GM21423 (cell line): ENCODE data around the gene DGCR6L.
"Not testable (repeated sequence)": the region's sequence is repeated elsewhere in the genome, so short reads cannot be mapped to it uniquely, and the experiment has no call there.

Experiments
- ATAC-seq: cut with Tn5 transposase; IDR thresholded peaks from one replicate; pipeline ENCODE4 v1.9.1; 2021; ENCODE audit warnings: mild to moderate bottlenecking, moderate library complexity; ENCODE audit not compliant: unreplicated experiment

DGCR6L gene

DNA sequence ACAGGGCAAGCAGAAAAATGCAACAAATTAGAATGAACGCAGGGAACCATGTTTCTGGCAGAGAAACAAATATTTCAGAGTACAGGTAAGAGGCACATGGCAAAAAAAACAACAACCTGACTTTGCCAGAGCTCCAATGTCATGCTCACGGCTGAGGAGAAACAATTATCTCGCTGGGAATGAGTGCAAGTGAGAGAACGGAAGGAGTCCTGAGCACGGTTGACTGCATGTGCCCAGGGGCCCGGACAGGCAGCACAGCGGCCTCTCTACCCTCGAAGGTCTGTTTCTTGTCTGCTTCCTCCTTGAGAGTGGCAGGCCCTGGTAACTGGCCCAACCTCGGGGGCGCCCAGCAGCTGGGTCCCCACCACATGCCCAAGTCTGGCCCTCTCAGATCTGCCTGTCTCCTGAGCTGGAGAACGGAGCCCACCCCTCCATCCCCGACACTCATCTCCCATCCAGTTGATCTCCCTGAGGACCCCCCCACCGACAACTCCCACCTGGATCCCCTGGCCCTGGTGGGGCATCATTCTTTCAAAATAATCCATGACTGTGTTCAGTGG is 27.1 kb downstream of the DGCR6L start:
- no peak for ATAC-seq

DNA sequence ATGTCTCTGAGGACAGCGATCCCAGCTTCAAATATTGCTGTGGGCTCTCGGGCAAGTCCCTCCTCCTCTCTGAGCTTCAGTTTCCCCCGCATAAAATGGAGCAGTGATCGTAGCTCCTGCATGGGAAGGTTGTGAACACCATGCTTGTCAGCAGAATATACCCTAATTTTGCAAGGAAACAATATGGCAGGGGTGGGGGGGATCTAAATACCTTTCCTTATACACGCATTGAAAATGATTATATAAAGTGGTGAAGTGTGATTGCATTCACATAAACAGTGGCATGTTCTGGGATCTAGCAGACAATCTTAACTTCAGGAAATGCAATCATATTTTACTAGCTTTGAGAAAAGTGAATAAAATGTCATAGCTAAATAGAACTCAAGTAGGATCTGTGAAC is 27.8 kb downstream of the DGCR6L start:
- ATAC-seq: no peak

DNA sequence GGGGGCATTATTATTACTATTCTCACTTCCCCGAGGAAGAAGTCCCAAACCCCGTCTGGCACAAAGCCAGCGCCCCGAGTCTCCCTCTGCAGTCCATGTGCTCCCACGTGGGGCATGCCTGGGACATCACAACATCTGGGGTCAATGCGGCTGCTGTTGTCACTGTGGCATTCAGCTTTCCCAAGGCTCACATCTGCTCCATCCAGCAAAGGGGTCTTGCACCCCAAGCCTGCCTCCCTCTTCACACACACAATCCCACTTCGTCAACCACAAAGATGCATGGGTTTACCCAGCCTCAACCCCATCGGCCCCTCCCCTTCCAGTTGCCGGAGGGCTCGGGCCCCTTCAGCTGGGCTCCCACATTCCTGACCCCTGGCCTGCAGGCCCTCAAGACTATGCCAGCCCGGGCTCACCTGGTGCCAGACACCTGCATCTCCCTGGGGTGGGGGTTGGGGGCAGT is 28.2 kb downstream of the DGCR6L start:
- ATAC-seq: no peak

DNA sequence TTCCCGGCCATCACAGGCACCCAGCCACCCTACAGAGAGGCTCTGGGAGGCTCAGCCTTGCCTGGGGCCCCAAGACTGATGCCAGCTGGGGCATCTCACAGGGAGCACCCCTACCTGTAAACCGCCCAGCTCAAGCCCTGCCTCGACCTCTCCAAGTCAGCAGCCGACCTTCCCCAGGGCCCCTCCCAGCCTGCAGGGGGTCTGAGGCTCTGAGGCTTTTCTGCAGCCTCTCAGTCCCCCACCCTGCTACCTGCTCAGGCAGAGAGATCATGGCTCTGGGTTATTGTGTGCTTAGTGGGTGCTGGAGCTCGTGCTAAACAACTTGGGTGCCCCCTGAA is 28.6 kb downstream of the DGCR6L start:
- no peak for ATAC-seq

DNA sequence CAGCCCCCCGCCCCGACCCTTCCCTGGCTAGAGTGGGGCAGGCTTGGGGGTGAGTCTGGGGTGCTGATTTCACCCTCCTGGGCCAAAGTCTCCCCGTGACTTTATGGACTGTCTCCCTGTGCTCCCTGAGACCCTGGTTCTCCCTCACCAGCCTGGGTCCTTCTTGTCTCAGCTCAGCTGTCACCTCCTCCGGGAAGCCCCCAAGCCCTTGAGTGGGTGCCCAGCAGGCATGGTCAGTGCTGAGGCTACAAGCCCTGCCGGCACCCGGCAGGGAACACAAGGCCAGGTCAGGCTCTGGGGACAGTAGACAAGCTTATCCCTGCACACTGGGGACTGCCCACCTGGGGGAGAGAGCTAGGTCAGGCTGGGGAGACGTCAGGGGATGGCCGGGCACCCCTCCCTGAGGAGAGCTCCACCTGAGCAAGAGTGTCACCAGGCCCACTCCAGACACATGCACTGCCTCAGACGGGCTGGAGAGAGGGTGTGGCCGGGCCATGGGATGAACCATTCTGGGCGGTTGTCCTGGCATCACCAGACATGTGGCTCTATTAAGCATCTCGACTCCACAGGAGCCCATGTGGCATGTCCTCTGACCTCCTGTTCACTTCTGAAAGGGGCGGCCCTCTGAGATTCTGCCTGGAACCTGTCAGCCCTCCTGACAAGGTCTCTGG is 29.1 kb downstream of the DGCR6L start:
- ATAC-seq: no peak

DNA sequence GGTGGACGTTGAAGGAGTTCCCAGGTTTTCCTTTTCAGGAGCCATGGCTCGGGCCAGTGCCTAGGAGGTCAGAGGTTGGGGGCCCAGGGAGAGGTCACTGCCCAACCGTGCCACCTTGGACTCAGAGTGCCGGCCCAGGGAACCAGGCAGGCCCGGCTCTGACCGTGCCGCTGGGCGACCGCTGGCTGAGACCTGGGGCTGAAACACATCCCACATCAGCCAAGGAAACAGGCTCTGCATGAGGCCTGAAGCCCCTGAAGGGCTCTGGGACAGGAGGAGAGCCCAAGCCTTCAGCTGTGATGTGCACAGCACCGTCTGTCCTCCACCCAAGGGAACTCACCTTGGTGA is 29.8 kb downstream of the DGCR6L start:
- ATAC-seq: no peak

DNA sequence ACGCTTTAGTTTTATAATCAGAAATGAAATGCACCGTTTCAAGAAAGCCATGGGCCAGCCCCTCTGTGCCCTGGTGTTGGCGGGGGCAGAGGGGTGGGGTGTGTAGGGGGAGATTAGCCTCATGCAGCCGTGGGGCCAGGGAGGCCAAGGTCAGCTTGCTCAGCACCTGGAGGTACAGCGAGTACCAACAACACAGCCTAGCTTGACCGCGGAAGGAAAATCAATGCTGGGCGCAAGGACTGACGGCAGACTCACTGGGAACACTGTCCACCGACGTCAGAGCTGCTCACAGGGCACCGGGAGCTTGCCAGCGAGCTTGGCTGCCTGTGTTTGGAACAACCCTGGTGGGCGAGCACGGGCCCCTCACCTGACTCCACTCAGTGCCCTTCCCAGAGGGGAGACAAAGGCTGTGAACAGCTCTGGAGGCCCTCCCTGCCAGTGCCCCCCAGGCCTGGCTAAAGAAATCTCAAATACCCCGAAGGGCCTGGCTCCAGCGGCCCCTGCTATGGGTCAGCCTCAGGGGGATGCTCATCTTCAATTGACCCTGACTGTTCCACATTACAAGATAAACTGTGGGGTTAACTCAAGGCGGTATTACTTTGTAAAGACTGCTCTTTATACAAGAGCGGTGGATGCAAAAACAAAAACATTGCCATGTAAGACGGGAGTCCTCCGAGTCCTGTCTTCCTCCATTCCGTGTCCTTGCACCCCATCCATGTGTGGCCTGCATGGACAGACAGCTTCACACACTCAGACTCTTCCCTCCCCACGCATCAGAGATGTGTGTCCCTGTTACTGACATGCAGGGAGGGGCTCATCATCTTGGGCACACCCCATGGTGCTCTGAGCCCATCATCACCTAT is 30.4 kb downstream of the DGCR6L start:
- ATAC-seq: not testable (repeated sequence)

DNA sequence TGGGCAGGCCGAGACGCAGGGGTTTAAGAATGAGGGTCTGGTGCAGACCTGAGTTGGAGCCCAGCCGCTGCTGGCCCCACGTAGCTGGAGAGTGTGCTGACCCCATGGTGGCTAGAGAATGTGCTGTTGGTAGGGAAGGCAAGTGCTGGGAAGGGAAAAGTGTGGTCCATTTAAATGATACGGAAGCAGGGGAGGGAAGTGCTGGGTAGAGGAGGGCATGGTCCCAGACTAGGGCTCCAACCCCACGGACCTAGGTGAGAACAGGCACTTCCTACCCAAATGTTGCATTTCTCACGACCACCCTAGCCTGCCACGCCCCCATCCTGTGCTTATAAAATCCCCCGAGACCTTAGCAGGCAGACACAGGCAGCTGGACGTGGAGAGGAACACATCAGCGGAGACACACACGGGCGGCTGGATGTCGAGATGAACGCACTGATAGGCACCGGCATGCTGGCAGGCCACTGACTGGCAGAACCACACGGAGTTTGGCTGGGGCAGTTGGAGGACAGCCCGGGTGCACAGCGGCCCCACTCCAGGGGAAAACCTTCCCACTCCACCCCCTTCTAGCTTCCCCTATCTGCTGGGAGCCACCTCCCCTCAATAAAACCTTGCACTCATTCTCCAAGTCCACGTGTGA is 33.0 kb downstream of the DGCR6L start:
- not testable (repeated sequence) for ATAC-seq

DNA sequence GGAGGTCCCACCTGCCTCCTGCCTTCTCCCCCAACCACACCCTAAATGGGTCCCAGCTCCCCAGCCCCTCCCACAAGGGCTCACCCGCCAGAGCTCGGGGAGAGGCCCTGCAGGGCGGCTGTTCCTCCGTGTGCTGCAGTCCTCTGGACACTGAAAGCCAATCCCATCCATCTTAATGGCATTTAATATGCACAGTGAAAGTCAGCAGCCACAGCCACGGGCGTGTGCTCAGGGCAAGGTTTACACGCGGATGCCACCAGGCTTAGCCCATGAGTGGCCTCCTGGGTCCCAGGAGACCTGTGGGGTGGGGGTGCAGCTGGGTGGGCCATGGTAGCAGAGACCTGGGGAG is 33.6 kb downstream of the DGCR6L start:
- ATAC-seq: not testable (repeated sequence)

DNA sequence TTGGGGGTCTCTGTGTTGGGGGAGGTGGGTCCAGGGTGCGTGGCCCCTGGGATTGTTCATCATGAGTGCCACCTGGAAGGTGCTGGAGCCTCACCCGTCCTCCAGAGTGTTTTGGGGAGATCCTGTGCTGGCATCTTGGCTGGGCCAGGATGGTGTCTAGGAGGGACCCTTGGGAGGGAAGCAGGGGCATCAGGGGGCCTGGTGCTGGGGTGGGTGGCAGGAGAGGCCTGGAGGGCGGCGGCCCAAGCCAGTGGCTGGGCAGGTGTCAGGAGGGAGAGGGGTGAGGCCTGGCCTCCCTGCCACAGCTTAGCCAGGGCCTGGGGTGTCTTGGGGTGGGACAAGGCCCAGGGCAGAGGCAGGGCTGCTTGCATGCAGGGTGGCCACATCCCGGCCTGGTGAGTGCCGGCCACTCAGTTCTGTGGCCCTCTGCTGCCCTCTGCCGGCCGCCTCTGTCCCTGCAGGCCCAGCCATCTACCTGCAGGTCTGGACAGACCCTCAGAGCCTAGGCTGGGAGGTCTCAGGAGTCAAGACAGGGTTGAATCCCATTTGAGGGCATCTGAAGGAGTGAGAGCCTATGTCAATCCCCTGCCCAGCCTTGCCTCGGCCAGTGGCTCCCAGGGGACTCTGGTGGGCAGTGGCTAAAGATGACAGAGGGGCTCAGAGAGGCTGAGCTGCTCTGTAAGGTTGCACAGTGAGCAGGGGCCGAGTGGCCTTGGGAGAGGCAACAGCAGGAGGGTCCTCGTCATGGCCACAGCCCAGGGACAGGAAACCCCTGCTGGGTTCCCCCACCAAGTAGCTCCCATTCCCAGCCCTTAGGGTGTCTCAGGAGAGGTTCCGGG is 34.2 kb downstream of the DGCR6L start:
- ATAC-seq: not testable (repeated sequence)

DNA sequence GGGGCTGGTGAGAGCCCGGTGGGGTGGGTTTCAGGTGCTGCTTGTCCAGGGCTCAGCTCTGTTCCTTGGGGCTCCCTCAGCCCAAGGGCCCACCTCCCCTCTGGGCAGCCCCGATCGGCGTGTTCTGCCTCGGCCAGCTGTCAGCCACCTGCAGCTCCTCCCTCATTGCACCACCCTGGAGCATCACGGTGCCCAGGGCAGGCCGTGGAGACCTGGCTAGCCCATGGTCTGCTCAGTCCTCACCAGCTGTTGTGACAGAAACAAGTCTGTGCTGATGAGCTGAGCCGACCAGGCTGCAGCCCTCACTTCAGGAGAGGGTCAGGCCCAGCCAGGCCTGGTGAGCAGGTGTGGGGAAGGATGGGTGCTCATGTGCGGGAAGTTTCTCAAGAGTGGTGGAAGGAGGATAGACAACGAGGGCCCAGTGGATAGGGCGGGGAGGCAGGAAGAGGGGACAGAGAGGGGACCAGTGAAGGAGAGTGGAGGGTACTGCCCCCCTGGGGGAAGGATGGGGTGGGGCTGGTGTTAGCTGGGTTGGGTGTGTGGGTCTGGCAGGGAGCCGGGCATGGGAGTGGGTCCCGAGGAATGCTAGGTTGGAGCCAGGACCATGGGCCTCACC is 35.3 kb downstream of the DGCR6L start:
- no peak for ATAC-seq

DNA sequence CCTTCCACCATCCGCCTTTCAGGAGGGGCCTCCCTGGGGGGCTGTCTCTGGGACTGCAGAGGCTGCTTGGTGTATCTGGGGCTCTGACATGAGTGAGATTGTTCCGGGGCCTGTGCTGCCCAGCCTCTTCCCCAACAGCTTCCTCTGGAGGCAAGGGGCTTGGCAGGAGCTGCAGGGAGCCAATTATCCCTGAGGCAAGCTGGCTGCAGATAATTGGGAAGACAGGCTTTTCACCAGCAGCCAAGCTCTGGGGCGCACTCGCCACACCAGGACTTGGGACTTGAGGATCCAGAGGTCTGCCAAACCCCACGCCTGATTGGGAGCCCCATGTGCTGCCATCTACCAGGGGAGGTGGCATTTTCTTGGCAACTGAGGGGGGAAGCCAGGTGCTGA is 36.2 kb downstream of the DGCR6L start:
- ATAC-seq: no peak

DNA sequence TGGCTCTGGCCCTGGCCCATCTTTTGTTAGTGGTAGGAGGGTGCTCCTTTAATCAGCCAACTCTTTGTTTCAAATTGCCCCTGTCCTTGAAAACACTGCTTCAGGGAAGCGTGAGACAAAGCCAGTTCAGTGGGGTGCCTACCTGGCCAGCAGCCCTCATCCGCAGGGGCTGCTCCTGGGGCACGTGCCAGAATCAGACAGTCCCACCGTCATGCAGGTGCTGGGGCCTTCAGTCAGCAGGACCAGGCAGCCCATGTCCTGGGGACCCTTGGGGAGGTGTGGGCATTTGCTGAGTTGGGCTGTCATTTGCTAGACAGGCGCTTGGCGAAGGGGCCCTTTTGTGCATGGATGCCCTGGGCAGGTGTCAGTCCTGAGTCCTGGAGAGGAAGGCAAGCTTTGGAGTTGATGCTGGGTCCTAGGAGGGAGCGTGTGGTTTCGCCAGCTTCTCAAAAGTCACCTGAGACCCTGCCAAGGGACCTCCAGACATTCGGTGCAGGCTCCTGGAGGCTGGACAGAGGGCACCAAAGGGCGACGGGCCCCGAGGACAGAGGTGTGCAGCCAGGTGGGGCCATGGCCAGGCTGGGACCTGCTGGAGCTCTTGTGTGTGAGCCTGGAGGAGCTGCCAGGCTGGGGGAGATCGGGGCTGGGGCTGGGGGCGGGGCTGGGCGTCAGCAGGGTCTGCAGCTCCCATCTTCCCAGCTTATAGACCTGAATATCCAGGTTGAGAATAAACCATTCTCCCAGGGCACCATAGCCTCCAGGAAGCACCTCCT is 36.8 kb downstream of the DGCR6L start:
- no peak for ATAC-seq

DNA sequence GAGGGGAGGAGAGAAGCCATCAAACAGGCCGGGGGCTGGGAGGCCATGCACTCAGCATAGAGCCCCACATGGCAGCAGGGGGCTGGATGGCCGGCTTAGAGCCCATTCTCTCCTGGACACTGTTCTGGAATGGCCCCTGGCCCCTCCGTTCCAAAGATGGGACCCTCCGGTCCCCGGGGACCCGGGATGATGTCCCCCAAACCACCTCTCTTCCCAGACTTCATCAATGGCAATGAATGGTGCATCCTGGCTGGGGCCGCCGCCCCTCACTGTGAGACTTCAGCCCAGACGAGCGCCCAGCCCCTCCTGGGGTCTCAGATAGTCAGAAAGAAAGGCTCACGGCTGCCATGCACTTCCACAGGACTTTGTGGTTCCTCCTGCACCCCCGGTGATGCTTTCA is 38.0 kb downstream of the DGCR6L start:
- ATAC-seq: no peak

DNA sequence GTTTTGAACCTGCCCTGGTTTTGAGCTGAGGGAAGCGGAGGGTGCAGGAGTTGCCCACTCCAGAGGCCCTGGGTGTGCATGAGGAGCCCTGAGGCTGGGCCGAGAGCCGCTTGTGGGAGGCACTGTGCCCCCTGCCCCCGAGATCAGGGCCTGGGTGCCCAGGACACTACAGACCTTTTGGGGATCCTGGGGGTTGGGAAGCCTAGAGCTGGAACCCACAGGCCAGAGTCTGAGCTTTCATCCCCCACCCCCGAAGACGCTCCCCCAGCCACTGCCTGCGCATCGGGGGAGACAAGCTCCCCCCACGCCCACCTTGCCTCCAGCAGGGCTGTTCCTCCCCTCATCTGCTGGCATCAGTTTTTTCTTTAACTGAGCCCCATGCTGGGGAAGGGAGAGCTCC is 38.4 kb downstream of the DGCR6L start:
- not testable (repeated sequence) for ATAC-seq

DNA sequence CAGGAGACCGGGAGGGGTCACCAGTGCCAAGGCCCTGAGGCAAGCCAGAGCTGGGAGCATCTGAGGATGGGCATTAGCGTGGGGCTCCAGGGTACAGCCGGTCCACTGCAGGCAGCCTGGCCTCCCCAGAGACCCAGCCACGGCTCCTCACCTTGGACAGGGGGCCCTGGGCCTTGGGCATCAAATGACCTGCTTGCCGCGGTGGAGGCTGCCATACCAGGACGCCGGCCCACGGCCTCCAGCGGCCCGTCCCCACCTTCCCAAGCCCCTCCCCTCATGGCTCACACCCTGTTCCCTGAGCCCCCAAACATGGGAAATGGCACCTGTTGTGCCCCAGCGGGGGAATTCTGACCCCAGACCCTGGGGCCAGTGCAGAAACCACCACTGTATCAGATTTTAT is 39.0 kb downstream of the DGCR6L start:
- ATAC-seq: no peak

DNA sequence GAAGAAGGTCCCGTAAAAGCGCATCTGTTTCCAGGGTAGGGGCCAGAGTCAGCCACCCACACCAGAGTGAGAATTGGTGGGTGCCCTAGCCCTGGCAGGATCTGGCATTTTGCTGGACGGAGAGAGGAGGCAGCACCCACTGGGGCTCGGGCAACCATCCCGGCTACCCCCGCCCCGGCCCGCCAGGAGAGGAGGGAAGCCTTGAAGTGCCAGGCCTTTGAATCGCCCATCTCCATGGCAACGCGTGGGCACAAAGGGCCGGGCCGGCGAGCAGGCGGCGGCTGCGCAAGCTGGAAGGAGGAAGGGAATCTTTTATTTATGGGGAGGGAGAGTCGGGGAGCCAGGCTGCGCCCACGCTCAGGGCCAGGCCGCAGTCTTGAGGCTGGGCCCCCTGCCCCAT is 39.7 kb downstream of the DGCR6L start:
- ATAC-seq: not testable (repeated sequence)

DNA sequence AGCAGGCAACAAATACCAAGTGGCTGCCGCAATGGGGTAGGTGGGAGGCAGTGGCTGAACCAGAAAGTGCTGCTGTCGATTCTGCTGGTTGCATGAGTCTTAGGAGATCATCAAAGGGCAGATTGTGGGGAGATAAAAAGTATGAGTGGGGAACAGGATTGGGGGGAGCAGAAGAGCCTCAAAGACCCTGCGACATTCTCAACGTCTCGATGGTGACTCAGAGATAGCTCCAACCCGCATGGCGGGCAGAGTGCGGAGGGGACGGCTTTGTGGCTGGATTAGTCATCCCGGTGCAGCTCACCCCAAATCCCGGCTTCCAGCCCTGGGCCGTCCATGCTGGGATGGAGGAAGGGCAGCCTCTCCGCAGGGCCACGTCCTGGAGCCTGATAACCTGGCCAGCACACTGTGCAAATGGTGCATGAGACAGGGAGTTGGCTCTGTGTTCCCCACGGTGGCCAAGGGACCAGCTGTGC is 40.2 kb downstream of the DGCR6L start:
- no peak for ATAC-seq

DNA sequence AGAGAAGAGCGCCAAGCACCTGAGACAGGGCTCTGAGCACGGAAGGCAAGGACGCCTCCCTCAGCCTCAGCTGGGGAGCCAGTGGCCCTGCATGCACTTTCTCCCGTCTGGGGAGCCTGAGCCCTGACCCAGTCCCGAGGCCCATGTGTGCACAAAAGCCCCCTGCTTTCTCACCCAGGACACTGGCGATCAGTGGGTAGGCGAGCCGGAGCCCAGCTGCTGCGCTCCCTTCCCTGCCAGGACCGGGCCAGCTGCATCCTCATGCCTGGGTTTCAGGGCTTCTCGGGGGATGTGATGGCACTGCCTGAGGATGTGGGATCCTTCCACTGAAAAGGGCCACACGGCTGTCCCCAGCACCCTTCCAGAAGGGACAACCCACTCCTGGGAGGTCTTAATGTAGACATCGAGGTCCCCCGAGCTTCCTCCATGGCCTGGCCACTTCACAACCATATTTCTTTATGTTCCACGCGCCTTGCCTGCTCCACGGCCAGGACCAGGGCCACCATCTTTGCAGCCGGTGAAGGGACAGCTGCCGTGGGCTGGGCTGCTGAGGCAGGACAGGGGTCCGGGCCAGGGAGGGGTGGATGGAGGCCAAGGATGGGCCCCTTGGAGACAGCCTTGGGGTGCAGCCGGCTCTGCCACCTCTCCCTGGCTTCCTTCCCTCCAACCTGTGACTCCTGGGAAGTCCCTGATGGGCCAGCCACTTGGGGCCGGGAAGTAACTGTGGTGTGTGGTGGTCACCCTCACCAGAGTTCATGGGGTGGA is 41.0 kb downstream of the DGCR6L start:
- ATAC-seq: not testable (repeated sequence)
